ENCODE measurements around the gene VGLL4.

GRCh38 chr3:11538581-11538980 is 105.1 kb downstream of the VGLL4 start:
- TF ChIP-seq CSRNP3 (CRISPR knock-in tag; IDR thresholded peaks at IDR 0.05), result no peak
- TF ChIP-seq ZC3H10 (CRISPR knock-in tag; IDR thresholded peaks at IDR 0.05), result no peak
- TF ChIP-seq RARB (CRISPR knock-in tag; IDR thresholded peaks at IDR 0.05), result no peak
- no peak for TF ChIP-seq PPARA (CRISPR knock-in tag; IDR thresholded peaks at IDR 0.05; ENCODE audit: borderline replicate concordance)
- TF ChIP-seq CREB5 (CRISPR knock-in tag; IDR thresholded peaks at IDR 0.05; ENCODE audit: low read depth), result no peak
- TF ChIP-seq ESRRG (CRISPR knock-in tag; IDR thresholded peaks at IDR 0.05), result no peak

Measured in SK-N-SH treated with all-trans-retinoic acid at 6 μM for 48 hours (cell line).